ELR (cell line): Measurements from ENCODE around the gene CBFA2T2.
"Not testable (repeated sequence)": the region's sequence is repeated elsewhere in the genome, so short reads cannot be mapped to it uniquely, and the experiment has no call there.

Experiments
- DNase-seq: peaks from one replicate; pipeline ENCODE4 v3.0.0-alpha.2; 2015; ENCODE audit warnings: low read depth

The CBFA2T2 gene

GRCh38 chr20:33490023-33490933 is at the start of gene CBFA2T2:
Gene CBFA2T2 (plus strand): TSS chr20:33490096. CDS start chr20:33490268, 172 bp downstream.
- DNase-seq: peak; percentile 78

GRCh38 chr20:33440562-33440961 is 49.3 kb upstream of the CBFA2T2 start:
- not testable (repeated sequence) for DNase-seq

DNA sequence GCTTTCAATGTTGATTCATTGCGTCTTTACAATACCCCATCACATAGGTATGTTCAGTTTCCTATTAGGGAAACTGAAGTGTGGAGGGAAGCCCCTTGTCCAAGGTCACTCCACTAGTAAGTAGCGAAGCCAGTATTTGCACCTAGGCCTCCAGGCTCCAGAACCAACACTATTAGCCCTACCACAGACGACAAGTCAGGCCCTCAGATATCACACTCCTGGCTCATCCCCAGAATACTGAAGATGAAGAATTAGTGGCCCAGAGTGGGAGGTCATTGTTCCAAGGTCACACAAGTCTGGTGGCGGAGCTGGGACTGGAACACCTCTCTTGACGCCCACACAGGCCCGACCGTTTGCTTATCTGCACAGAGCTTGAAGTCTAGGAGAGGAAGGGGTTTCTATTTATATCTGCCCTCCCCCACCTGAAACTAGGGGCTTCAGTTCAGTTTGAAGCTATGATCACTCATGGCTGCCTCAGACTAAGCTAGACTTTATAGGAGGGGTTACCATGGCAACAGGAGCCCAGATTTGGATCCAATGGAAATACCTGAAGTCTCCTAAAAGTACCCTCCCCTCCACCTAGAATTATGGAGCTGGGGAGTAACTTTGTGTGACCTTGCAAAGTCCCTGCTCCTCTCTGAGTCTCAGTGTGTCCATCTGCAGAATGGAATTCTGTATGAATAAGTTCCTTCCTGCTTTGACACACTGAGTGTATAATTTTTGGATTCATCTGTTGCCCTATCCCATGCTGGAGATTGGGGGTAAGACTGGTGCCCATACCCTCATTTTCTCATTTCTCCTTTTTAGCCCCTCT is 48.5 kb upstream of the CBFA2T2 start:
- no peak for DNase-seq

- DNase-seq: no peak
These were observed 47.5 kb upstream of the CBFA2T2 start for GRCh38 chr20:33442136-33443005.

- peak; percentile 37 for DNase-seq
These were observed 46.8 kb upstream of the CBFA2T2 start for GRCh38 chr20:33443006-33443511.

GRCh38 chr20:33443512-33444239 is 46.2 kb upstream of the CBFA2T2 start, which contains the start of gene SNTA1:
Gene SNTA1 (minus strand): TSS chr20:33443763. CDS start chr20:33443620, 143 bp downstream.
- peak; percentile 87 for DNase-seq

- peak; percentile 45 for DNase-seq
These were observed 44.9 kb upstream of the CBFA2T2 start for GRCh38 chr20:33444797-33445560.

DNA sequence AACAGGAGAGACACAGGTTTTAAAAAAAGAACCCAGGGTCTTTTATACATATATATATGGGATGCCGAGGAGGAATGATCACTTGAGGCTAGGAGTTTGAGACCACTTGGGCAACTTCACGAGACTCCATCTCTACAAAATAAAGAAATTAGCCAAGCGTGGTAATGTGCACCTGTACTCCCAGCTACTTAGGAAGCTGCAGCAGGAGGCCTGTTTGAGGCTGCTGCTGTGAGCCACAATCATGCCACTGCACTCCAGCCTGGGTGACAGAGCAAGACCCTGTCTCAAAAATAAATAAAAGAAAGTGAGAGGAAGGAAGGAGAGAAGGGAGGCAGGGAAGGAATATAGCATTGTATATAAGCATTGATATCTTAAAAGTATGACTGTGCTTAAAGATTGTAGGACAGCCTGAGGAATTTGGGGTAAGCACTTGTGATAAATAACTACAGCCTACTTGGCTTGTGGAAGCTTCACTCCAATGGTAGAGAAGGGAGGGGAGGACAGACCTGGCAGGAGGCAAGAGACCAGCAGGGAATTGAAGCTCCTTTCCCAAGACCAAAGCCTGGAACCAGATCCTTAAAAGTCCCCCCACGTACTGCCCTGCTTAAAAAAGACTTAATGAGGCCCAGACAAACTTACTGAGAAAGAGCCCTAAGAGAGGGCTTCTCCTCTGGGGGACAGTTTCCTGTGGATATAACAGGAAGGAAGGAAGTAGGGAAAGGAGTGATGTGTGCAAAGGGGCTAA is 43.8 kb upstream of the CBFA2T2 start:
- no peak for DNase-seq

GRCh38 chr20:33450867-33451266 is 39.0 kb upstream of the CBFA2T2 start:
- peak; percentile 59 for DNase-seq

- peak; percentile 77 for DNase-seq
These were observed 32.8 kb upstream of the CBFA2T2 start for GRCh38 chr20:33456916-33457642.

DNA sequence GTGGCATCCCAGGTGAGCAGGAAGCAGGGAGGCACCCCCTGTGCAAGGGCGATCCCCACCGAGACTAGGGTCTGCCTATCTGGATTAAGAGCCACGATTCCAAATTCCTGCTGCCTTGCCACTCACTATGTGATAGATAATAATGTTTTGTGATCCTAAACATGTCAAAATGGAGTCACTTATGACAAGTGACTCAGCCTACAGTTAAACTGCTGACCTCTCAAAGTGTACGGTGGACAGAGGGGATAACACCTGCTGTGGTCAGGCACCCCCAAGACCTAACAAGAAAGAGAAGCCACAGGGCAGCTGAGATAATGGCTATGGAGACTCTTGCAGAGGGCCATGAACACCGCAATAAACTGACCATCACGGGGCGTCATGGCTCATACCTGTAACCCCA is 30.3 kb upstream of the CBFA2T2 start:
- DNase-seq: no peak

- DNase-seq: no peak
These were observed 29.2 kb upstream of the CBFA2T2 start for GRCh38 chr20:33460711-33461110.

DNA sequence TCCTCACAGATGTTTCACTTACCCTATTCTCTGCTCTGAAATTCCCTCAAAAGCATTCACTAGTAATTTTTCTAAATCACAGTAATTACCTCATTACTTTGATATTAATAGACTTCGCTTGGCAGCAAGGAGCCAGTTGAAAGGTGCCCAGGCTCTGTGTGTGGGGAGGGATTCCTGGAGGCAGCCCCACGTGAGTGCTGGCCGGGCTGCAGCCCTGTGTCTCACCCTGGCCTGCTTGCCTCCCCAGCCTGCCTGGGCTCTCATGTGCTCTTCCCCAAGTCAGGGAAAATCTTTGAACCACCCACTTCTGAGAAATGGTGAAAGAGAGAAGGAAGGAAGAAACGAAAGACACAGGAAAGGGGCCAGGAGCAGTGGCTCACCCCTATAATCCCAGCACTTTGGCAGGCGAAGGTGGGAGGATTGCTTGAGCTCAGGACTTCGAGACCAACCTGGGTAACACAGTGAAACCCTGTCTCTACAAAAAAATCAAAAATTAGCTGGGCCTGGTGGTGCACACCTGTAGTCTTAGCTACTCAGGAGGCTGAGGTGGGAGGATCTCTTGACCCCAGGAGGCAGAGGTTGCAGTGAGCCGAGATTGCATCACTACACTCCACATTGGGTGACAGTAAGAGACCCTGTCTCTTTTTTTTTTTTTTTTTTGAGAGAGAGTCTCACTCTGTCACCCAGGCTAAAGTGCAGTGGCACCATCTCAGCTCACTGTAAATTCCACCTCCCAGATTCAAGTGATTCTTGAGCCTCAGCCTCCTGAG is 26.4 kb upstream of the CBFA2T2 start:
- DNase-seq: no peak

GRCh38 chr20:33464759-33465158 is 25.1 kb upstream of the CBFA2T2 start:
- DNase-seq: not testable (repeated sequence)

GRCh38 chr20:33465481-33466302 is 24.2 kb upstream of the CBFA2T2 start:
- no peak for DNase-seq

DNA sequence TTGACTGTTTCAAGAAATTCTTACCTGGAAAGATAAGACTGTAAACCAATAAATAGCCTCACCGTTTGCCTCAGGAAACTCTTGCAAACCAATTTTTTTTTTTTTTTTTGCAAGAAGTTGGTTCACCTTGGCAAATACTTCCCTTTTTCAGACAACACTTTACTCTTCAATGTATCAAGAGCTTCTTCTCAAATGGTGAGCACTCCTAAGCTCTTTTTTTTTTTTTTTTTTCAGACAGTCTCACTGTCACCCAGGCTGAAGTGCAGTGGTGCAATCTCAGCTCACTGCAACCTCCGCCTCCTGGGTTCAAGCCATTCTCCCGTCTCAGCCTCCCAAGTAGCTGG is 23.6 kb upstream of the CBFA2T2 start:
- no peak for DNase-seq

DNA sequence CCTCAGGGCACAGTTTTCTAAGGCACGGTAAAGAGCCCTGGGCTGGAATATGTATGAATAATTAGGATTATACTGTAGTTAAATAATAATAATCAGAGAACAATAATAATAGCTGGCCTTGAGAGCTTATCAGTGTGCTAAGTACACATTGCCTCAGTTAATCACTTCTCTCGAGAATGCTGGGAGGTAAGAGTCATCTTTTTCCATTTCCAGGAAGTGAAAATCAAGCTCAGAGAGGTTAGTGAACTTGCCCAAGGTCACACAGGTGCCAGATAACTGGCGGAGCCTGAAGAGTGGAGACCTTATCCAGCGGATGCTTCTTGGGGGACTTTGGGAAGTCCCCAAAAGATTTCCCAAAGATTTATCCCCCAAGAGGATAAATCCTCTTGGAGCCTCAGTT is 19.4 kb upstream of the CBFA2T2 start:
- no peak for DNase-seq
